Measurements from ENCODE around the gene CTXN1.

The CTXN1 gene

DNA sequence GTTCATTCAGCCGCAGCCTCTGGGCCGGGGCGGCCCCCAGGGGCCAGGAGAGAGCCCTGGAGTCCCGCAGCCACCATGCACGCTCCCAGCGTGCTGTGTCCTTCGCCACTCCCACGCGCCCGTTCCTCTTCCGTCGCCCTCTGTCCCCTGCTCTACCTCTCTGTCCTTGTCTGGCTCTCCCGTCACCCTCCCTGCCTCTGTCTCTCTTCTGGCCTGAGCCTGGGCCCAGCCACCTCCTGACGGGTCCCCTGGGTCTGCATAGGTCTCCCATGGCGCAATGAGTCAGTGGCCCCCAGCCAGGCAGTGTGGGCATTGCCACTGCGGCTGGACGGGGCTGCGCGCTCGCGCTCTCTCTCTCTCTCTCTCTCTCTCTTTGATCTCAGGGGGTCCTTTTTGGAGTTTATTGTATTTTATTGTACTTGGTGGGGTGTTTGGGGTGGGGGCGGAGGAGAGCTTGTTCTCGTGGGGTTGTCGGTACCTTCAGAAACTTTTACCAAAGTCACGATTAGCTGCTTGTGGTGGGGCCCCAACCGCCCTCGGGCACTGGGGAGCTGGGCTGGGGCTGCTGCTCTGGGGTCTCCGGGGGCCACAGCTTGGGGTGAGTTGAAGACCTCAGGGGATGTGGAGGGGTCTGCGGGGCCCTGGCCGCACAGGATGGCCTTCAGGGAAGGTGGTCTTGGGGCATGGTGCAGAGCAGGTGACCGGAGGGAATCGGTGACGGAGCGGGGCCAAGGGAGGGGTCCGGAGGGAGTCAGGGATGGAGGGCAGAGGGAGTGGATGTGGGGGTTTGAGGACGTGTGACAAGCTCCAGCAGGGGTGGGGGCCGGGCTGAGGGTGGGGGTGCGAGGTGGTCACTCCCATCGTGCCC, 13.0 kb downstream of the CTXN1 start:
- DNase-seq = no peak

DNA sequence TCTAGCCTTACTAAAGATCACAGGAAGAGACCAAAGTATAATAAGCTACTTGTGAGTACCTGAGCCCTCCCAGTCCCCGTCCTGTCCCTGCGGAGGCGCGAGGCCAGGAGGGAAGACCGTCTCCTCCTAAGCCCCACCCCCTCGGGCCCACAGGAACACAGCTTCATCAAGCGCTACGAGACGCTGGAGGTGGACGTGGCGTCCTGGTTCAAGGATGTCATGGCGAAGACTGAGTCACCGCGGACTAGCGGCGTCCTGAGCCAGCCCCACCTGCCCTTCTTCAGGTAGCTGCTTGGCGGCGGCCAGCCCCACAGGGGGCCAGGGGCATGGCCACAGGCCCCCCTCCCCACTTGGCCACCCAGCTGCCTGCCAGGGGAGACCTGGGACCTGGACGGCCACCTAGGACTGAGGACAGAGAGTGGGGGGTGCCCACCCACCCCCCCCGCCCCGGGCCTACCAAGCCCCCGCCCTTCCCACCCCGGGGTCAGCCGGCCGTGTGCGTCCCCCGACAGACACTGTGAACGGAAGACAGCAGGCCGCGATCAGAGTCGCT, 13.7 kb downstream of the CTXN1 start:
- DNase-seq = no peak

DNA sequence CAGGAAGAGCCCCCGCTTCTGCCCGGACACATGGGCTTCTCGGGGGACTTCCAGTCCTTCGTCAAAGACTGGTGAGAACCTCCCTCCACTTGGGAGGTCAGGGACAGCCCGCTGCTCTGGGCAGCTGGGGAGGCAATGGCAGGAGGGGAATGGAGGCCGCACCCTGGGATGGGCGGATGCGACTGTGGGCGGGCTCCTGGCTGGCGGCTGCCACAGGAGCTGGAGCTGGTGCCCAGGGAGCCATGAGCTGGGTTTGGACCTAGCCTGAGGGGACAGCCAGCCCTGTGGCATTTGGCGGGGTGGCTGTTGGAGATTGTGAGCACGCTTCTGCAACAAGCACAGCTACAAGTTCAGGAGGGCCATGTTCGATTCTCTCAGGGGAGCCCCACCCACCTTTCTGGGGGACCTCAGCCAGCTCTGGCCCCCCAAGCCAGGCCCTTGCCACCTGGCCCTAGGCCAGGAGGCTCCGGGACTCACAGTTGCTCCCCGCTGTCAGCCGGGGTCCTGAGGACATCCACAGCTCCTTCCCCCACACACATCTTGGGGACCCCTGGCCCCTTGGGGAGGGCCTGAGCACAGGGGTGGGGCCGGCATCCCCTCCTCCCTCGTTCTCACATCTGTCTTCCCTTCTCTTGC, 14.3 kb downstream of the CTXN1 start:
- DNase-seq = no peak

DNA sequence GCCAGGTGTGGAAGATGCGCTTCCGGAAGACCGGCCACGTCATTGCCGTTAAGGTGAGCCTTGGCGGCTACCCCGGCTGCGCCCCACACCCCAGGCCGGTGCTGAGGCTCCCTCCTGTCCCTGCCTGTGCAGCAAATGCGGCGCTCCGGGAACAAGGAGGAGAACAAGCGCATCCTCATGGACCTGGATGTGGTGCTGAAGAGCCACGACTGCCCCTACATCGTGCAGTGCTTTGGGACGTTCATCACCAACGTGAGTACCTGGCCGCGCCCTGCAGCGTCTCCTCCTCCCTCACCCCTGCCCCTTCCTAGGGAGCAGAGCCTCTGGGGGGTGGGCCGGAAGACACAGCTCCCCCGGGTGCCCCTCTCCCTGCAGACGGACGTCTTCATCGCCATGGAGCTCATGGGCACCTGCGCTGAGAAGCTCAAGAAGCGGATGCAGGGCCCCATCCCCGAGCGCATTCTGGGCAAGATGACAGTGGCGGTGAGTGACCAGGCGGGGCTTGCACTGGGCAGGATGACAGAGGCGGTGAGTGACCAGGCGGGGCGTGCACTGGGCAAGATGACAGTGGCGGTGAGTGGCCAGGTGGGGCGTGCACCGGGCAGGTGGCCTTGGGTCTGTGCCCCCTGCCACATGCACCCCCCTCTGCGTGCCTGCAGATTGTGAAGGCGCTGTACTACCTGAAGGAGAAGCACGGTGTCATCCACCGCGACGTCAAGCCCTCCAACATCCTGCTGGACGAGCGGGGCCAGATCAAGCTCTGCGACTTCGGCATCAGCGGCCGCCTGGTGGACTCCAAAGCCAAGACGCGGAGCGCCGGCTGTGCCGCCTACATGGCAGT, 15.4 kb downstream of the CTXN1 start:
- no peak for DNase-seq

DNA sequence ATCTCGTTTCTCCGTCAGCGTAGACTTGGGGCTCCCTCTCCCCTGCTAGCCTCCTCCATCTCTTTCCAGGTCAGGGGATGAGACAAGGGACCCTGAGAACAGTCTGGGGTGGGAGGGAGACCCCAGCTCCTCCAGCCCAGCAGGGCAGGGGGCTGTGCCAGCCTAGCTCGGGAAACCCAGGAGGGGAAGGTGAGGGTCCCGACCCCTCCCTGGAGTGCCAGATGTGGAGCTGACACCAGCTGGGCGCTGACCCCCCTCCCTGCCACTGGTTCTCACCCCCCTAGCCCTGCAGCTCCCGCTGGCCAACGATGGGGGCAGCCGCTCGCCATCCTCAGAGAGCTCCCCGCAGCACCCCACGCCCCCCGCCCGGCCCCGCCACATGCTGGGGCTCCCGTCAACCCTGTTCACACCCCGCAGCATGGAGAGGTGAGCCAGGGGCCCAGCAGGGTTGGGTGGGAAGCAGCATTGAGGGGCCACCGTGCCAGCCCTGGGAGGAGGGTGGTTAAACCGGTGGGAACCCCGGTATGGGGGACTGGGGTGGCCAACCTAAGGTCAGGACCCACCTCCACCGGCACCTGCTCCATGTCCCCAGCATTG, 16.4 kb downstream of the CTXN1 start:
- DNase-seq = no peak

DNA sequence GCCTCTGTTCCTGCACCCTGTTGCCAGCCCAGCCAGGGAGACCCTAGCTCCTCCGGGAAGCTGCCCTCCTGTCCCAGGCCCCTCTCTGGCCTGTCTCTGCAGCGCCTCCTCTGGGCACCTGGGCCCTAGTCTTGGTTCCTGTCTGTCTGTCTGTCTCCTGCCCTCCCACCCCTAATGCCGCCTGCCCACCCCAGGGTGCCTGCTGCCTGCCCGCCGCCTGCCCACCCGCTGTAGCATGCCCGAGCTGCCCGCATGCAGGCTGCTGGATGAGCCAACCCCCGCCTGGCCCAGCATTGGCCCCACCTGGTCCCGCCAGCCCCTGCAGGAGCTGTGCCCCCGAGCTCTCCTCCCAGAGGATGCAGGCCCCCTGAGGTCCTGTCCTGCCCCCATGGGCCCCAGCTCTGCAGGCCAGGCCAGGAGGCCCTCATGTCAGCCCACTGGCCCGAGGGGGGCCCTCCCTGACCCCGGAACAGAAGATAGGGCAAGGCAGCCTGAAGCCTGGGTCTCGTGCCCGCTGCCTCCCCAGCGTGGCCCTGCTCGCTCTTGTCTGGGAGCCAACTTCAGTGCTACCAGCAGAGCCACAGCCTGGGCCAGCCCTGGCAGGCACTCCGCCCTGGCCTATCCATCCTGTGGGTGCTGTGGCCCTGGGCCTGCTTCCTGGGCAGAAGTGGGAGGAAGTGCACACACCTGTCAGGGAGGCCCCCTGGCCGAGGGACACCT, 17.0 kb downstream of the CTXN1 start:
- DNase-seq = no peak

DNA sequence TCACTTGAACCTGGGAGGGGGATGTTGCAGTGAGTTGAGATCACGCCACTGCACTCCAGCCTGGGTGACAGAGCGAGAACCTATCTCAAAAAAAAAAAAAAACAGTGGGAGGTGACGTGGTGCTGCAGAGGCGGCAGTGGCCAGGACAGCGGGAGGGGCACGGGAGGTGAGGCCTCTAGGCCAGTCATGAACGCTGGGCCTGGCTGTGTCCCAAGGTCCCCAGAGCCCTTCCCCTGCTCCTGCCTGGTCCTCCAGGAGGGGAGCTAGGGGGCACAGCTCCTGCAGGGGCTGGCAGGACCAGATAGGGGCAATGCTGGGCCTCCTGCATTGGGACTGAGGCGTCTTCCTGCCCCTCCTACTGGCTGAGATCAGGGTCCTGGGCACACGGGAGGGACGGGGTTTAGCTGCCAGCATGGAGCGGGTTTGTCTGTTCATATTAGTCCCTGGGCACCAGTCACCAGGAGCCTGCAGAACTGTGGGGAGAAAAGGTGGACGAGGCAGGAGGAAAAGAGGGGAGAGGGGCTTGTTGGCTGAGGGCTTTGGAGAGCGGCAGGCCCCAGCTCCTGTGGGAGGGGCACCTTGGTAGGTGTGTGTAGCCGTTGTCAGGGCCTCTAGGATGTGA, 17.7 kb downstream of the CTXN1 start:
- DNase-seq = no peak

DNA sequence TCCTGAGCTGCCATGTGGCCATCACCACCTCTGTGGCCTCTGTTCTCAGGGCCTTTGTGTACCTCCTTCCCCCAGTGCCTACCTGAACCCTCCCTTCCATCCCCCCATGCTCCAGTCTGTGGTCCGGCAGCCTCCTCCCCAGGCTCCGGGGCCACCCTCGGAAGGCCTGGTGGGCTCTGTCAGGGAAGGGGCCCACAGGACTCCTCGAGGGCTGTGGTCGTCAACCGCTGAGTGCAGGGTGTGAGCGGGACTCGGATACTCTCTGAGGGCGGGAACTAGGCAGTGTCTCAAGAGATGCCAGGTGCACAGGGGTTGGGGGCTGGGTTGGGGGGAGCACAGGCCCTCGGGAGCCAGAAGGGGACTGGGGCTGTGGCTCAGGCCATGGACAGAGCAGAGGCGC, 18.4 kb downstream of the CTXN1 start:
- no peak for DNase-seq

DNA sequence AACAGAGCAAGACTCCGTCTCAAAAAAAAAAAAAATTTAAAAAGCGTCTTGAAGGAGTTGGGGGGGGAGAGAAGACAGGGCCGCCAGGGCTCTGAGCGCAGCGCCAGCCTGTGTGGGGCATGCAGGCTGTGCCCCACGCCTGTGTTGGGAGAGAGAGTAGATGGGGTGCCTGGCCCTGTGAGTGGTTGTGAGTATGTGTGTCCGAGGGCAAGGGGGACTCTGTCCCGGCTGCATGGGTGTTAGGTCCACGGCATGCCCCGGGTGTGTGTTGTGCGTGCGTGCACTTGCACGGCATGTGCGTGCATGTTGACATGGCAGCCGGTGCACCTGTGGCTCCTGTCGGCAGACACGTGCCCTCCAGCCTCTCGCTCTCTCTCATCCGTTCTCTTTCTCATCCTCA, 18.8 kb downstream of the CTXN1 start:
- no peak for DNase-seq

DNA sequence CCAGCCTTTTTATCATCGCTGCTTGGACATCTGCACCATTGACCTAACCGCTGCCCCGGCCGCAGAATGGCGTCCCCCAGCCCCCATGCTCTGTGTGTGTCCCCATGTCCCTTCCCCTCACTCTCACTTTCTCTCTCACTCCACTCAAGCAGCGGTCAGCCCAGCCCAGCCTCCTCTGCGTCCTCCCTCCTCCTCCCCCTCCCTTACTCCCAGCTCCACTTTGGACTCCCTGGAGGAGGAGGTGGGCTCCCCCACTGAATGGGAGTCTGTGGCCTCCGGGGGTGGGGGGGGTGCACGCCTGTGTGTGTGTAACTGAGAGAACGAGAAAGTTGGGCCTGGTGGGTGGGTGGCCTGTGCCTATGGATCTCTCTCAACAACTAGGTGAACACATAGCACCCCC, 20.1 kb downstream of the CTXN1 start:
- no peak for DNase-seq

DNA sequence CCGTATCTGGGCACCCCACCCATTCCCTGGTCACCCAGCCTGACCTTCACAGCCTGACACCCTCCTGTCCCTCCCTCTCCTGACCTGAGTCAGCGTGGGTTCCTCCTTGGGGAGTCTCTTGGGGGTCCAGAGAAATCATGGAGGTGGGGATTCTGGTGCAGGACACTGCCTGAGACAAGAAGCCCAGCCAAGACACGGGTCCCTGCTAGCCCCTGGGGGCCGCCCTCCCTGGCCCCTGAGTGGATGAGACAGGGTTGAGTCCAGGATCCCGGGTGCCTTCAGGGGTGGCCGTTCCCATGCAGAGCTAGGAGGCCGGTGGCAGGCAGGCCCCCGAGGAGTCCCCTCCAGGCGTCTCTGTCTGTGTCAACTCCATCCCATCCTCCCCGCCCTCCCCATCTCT, 20.7 kb downstream of the CTXN1 start:
- DNase-seq = no peak

DNA sequence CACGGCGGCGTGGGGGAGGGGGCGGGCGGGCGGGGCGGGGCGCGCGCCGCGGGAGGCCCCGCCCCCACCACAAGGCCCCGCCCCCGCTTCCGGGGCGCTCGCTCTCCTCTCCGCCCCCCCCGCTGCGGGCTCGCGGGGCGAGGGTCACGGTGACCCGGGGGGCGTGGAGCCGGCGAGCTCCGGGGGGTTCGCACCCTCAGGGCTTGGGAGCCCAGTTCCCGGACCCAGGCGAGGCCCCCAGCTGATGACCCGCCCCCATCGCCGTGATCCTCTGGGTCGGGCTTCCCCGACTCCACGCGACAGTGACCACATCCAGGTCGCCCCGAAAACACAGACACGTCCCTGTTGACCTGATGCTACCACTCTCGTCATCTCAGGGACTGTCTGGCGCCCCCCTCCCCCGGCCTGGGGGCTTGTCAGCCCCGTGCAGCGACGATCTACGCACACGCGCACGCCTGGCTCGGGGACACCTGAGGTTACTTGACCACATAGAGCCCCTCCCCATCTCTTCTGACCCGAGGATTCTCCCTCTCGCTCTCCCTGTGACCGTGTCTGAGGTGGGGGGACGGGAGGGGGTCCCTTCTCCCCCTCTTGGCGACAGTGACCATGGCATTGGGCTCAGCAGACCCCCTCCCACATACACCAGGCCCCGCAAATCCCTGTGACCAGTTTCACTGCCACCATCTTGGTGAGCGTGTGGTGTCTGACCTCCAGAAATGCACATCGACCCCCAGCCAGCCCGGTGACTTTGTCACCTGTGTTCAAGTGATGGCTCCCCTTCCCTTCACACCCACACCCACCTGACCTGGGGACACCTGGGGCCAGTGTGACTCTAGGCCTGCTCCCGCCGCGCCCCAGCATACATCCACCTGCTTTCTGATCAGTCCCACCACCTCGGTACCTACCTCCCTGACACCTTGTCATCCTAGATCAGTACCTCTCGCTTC, 21.6 kb downstream of the CTXN1 start:
- DNase-seq = peak; percentile 65

DNA sequence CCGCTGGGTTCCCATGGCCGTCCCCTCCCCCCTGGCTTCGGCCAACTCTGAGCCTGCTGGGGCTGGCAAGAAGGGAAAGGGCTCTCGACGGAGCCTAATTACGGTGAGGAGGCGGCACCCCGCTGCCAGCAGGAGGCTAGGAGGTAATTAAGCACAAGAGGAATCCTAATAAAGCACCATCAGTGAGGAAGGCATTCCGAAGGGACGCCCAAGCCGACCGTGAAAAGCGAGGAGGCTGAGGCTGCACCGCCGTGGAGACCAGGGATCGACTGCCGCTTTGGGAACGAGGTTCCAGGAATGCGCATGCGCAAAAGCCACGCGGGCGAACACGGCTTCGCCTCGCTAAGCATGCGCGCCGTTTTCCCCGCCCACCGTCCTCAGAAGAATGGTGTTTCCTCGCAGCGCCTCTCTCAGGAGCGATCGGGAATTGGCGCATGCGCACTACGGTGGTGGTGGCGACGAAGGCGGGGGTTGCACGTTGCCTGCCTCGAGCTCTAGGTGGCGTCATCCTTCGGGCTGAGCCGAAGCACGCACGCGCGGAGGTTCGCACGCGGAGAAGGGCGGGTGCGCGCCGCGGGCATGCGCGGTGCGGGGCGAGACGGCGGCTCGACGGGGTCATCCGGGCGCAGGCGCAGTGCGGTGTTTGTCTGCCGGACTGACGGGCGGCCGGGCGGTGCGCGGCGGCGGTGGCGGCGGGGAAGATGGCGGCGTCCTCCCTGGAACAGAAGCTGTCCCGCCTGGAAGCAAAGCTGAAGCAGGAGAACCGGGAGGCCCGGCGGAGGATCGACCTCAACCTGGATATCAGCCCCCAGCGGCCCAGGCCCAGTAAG, 22.5 kb downstream of the CTXN1 start, which contains the start of gene MAP2K7:
MAP2K7 (plus strand) TSS at position 634 of the 830 bp plus-strand sequence; CDS start at position 702, 68 bp downstream.
- peak; percentile 100 for DNase-seq

DNA sequence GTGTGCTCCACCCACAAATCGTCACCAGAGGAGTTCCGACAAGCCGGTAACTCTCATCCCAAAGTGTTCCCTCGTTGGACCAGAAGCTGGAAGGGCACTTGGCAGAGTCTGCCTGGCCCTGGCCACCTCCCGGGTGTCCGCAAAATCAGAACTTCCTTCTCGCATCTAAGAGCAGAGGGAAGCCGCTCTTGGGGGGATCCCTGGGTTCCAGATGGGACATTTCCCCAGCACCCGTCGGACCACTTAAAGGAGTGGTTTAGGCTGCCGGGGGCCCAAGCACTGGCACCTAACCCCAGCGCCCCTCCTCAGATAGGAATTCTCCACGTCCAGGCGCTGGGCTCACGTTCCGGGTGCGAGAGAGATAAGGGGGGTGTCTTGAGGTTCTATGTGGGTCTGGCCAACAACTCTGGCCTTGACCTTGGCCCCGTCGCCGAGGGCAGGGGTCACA, 23.1 kb downstream of the CTXN1 start:
- no peak for DNase-seq

DNA sequence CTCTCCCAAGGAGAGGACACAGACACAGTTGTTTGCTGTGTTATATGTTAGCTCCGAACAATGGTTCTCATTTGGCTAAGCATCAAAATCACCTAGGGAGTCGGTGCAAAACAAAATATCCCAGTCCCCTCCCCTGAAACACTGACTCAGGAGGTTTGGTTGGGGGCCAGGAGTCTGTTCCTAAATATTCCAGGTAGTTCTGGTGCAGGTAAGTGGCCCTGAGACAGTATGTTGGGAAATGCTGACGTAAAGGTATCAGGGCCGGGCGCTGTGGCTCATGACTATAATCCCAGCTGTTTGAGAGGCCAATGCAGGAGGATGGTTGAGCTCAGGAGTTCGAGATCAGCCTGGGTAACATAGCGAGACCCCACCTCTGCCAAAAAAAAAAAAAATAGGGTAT, 24.6 kb downstream of the CTXN1 start:
- DNase-seq = no peak

DNA sequence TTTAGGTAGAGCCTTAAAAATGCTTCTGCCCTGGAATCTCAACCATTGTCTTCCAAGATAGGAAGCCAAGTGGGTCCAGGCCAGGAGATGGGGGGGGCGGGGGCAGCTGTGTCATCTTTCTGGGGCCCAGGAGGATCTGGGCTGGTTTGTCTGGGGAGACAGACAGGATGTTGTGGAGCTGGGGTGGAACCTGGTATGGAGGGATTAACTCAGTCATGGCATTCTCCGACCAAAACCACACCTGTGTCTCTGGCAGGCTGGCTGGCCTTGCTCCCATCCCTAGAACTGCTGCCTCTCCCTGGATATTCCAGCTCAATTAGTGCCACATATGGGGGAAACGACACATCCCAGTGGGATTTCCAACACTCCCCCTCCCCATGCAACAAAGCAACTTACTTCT, 25.0 kb downstream of the CTXN1 start:
- no peak for DNase-seq

DNA sequence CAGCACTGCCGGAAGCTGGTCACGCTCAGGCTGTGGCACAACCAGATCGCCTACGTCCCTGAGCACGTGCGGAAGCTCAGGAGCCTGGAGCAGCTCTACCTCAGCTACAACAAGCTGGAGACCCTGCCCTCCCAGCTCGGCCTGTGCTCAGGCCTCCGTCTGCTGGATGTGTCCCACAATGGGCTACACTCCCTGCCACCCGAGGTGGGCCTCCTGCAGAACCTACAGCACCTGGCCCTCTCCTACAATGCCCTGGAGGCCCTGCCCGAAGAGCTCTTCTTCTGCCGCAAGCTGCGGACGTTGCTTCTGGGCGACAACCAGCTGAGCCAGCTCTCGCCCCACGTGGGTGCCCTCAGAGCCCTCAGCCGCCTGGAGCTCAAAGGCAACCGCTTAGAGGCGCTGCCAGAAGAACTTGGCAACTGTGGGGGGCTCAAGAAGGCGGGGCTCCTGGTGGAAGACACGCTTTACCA, 25.5 kb downstream of the CTXN1 start:
- DNase-seq = no peak

DNA sequence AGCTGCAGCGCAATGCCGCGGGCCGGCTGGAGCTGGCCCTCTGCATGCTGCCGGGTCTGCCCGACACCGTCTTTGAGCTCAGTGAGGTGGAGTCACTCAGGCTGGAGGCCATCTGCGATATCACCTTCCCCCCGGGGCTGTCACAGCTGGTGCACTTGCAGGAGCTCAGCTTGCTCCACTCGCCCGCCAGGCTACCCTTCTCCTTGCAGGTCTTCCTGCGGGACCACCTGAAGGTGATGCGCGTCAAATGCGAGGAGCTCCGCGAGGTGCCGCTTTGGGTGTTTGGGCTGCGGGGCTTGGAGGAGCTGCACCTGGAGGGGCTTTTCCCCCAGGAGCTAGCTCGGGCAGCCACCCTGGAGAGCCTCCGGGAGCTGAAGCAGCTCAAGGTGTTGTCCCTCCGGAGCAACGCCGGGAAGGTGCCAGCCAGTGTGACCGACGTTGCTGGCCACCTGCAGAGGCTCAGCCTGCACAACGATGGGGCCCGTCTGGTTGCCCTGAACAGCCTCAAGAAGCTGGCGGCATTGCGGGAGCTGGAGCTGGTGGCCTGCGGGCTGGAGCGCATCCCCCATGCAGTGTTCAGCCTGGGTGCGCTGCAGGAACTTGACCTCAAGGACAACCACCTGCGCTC, 26.1 kb downstream of the CTXN1 start:
- no peak for DNase-seq

DNA sequence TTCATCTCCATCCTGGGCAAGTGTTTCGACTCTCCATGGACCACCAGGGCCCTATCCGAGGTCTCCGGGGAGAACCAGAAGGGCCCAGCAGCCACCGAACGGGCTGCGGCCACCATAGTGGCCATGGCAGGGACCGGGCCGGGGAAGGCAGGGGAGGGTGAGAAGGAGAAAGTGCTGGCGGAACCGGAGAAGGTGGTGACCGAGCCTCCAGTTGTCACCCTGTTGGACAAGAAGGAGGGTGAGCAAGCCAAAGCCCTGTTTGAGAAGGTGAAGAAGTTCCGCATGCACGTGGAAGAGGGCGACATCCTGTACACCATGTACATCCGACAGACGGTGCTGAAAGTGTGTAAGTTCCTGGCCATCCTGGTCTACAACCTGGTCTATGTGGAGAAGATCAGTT, 27.0 kb downstream of the CTXN1 start:
- DNase-seq = no peak
